KMS-11 (cell line): ENCODE measurements around the gene GRIK2.

Experiments used
- H2AFZ ChIP-seq: fragments of 200-600 bp; sonication (generic); 2 replicates; pipeline ENCODE4 v1.6.1; 2016; ENCODE audit warnings: antibody characterized with exemption, mixed run types, low read depth
- H3K27ac ChIP-seq: fragments of 200-600 bp; sonication (generic); 2 replicates; pipeline ENCODE4 v1.6.1; 2016; ENCODE audit warnings: mild to moderate bottlenecking, mixed run types
- H3K27me3 ChIP-seq: fragments of 200-600 bp; sonication (generic); 2 replicates; pipeline ENCODE4 v1.6.1; 2017; ENCODE audit warnings: mild to moderate bottlenecking, low read depth, mixed run types, moderate library complexity; ENCODE audit not compliant: insufficient read depth
- H3K36me3 ChIP-seq: fragments of 200-600 bp; sonication (generic); 2 replicates; pipeline ENCODE4 v1.6.1; 2017; ENCODE audit warnings: mild to moderate bottlenecking, mixed run types; ENCODE audit not compliant: insufficient read depth
- H3K4me1 ChIP-seq: fragments of 200-600 bp; sonication (generic); 2 replicates; pipeline ENCODE4 v1.6.1; 2016; ENCODE audit warnings: mild to moderate bottlenecking, low read depth, mixed run types; ENCODE audit not compliant: poor library complexity, severe bottlenecking
- H3K4me2 ChIP-seq: fragments of 200-600 bp; sonication (generic); 2 replicates; pipeline ENCODE4 v1.7.0; 2016; ENCODE audit warnings: mild to moderate bottlenecking, mixed run types
- H3K4me3 ChIP-seq: fragments of 200-600 bp; sonication (generic); IDR thresholded peaks from 2 replicates; pipeline ENCODE4 v1.6.1; 2017; ENCODE audit warnings: low read depth, low read length, mixed read lengths; ENCODE audit not compliant: insufficient read depth
- H3K79me2 ChIP-seq: fragments of 200-600 bp; sonication (generic); 2 replicates; pipeline ENCODE4 v1.6.1; 2016; ENCODE audit warnings: low read depth, mixed run types; ENCODE audit not compliant: insufficient read depth
- H3K9ac ChIP-seq: fragments of 200-600 bp; sonication (generic); 2 replicates; pipeline ENCODE4 v1.6.1; 2016; ENCODE audit warnings: mild to moderate bottlenecking, mixed run types
- H4K20me1 ChIP-seq: fragments of 200-600 bp; sonication (generic); 2 replicates; pipeline ENCODE4 v1.6.1; 2016; ENCODE audit warnings: mild to moderate bottlenecking, mixed run types; ENCODE audit not compliant: insufficient read depth
- TF ChIP-seq, protein P1 (sequence below): fragments of 200-600 bp; sonication (generic); conservative IDR thresholded peaks from 2 replicates; pipeline ENCODE4 v1.6.1; 2017; ENCODE audit warnings: low read depth, mild to moderate bottlenecking, antibody characterized with exemption, low read length, moderate library complexity, mixed read lengths

The GRIK2 gene

DNA sequence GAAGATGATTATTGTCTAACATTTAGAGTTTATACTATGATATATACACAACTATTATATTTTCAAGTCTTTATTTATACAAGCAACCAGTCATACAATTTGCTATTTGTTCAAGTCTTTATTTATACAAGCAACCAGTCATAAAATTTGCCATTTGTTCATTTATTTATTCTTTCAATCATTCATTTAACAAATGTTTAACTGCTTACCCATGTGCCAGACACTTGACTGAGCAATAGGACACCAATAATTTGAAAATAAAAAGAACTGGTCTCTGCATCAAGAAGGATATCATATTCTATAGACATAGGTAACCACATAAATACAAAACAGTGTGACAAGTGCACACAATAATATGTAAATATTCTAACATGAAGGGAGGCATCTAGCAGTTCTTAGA lies 20.3 kb downstream of the GRIK2 start:
- Histone ChIP-seq H2AFZ (no peak overlapping the region), H3K79me2 (no peaks in the 10 kb centered on the region), H3K36me3 (no peaks in the 10 kb centered on the region), H3K4me1 (peaks cover 15% of the 10 kb centered on the region), H3K9ac (no peak overlapping the region), H4K20me1 (no peaks in the 10 kb centered on the region), H3K27ac (no peak overlapping the region), H3K4me3 (no peak overlapping the region), H3K27me3 (no peaks in the 10 kb centered on the region), H3K4me2 (no peak overlapping the region)
- TF ChIP-seq, protein P1, sequence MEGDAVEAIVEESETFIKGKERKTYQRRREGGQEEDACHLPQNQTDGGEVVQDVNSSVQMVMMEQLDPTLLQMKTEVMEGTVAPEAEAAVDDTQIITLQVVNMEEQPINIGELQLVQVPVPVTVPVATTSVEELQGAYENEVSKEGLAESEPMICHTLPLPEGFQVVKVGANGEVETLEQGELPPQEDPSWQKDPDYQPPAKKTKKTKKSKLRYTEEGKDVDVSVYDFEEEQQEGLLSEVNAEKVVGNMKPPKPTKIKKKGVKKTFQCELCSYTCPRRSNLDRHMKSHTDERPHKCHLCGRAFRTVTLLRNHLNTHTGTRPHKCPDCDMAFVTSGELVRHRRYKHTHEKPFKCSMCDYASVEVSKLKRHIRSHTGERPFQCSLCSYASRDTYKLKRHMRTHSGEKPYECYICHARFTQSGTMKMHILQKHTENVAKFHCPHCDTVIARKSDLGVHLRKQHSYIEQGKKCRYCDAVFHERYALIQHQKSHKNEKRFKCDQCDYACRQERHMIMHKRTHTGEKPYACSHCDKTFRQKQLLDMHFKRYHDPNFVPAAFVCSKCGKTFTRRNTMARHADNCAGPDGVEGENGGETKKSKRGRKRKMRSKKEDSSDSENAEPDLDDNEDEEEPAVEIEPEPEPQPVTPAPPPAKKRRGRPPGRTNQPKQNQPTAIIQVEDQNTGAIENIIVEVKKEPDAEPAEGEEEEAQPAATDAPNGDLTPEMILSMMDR = no peak

DNA sequence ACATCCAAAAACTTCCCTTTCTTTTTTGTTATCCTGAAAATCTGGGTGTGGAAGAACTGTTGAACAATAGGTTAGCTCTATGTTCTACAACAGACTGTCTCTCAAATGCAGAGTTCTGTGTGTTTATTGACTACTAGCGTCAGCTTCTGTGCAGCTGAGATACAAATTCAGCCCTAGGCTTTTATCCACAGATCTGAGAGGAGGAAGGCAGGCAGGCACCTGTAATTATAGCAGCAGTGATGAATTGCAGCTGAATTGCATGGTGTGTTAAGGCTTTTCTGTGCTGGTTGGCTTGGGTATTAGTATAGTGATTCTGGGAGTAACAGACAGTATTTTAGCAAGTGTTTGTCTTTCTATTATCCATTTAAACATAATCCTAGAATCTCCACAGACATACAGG lies 24.4 kb downstream of the GRIK2 start:
- no peaks in the 10 kb centered on the region for H4K20me1 ChIP-seq
- TF ChIP-seq, protein P1 = no peak
- H3K27me3 ChIP-seq = no peaks in the 10 kb centered on the region
- H3K27ac ChIP-seq = no peak overlapping the region
- H3K4me3 ChIP-seq = no peak overlapping the region
- peaks cover 4% of the 10 kb centered on the region for H3K4me1 ChIP-seq
- no peak overlapping the region for H3K9ac ChIP-seq
- H3K79me2 ChIP-seq = no peaks in the 10 kb centered on the region
- no peak overlapping the region for H3K4me2 ChIP-seq
- no peak overlapping the region for H2AFZ ChIP-seq
- H3K36me3 ChIP-seq = no peaks in the 10 kb centered on the region

DNA sequence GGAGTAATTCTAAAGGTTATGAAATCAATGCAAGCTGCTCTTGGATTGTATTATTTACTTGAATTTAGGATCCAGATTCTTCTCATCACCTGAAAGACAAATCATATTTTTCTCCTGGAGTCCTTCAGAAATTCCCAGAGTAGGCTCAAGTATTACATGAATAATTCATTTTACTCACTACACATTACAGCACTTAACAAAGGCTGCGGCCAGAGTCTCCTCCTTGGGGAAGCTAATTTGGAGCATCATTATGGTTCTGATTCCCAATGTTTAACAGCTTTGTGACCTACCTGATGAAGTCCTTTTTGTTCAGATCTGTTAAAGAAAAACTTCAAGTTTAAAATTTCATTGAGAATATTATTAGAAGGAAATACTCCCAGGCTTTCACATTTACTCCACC lies 28.7 kb downstream of the GRIK2 start:
- H3K4me3 ChIP-seq = no peak overlapping the region
- H3K4me2 ChIP-seq = no peak overlapping the region
- no peak overlapping the region for H2AFZ ChIP-seq
- no peaks in the 10 kb centered on the region for H3K79me2 ChIP-seq
- no peaks in the 10 kb centered on the region for H4K20me1 ChIP-seq
- H3K36me3 ChIP-seq = no peaks in the 10 kb centered on the region
- H3K4me1 ChIP-seq = peaks cover 4% of the 10 kb centered on the region
- H3K27me3 ChIP-seq = no peaks in the 10 kb centered on the region
- H3K27ac ChIP-seq = no peak overlapping the region
- no peak overlapping the region for H3K9ac ChIP-seq
- TF ChIP-seq, protein P1 = no peak

DNA sequence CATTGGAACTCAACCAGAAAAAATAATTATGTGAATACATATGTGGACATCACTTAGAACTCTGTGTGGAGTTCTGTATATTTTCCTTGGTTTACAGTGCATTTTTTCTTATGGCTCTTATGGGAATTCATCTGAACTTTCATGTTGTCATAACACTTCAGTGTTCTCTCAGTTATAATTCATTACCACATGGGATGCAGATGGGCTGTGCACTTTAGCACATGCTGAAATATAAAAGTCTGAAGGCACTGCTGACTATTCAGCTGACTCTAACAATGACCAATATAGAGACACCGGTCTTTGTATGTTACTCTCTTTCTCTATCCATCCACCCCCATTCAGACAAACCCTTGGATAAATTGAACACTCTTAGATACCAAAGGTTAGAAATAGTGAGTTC lies 29.3 kb downstream of the GRIK2 start:
- no peaks in the 10 kb centered on the region for H3K36me3 ChIP-seq
- H4K20me1 ChIP-seq = no peaks in the 10 kb centered on the region
- H3K27ac ChIP-seq = no peak overlapping the region
- TF ChIP-seq, protein P1 = no peak
- no peak overlapping the region for H3K9ac ChIP-seq
- H3K79me2 ChIP-seq = no peaks in the 10 kb centered on the region
- no peak overlapping the region for H3K4me2 ChIP-seq
- no peak overlapping the region for H2AFZ ChIP-seq
- no peaks in the 10 kb centered on the region for H3K27me3 ChIP-seq
- no peak overlapping the region for H3K4me3 ChIP-seq
- peaks cover 4% of the 10 kb centered on the region for H3K4me1 ChIP-seq
